Stimulated activated CD8-positive, alpha-beta memory T cell treated with anti-CD3 and anti-CD28 coated beads, Interleukin-4, amount 100 ng/mL, for 48 hours (primary cell): Measurements from ENCODE around the gene TNXB.
A peak's percentile ranks its signal among the peaks of the same experiment; 100 is the strongest.
"Not testable (repeated sequence)": the region's sequence is repeated elsewhere in the genome, so short reads cannot be mapped to it uniquely, and the experiment has no call there.

Source experiments
- DNase-seq: peaks from one replicate; pipeline ENCODE4 v3.0.0-alpha.2; 2020

Gene TNXB

DNA sequence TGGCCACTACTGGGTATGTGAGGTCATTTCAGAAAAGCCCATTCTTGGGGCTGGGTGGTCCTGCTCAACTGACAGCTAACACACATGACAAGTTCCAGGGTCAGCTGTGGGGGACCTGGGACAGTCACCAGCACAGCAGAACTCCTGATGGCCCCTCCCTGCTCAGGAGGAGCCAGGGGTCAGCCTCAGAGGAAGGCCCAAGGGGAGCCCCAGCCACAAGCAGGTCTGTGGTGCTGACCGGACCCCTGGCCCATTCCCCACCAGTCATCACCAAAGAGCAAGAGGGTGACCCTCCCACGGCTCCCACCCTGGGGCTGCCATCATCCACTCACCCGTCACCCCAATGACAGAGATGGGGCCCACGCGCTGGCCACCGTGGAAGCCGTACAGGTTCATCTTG, 52.9 kb downstream of the TNXB start:
- no peak for DNase-seq

DNA sequence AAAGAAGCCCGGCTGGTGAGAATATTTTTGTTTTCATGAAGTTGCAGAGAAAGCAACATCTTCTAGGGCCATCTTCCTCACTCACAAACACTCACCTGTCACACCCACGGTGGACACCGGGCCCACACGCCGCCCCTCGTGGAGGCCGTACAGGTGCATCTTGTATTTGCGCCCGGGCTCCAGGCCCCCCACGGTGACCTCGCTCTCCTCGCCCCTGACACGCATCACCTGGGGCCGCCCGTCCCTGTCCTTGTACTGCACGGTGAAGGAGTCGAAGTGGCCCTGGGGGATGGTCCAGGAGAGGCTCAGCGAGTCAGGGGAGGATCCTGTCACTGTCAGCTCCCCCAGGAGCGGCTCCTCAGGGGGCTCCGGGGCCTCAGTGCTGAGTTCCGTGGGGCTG, 53.4 kb downstream of the TNXB start:
- DNase-seq: not testable (repeated sequence)

DNA sequence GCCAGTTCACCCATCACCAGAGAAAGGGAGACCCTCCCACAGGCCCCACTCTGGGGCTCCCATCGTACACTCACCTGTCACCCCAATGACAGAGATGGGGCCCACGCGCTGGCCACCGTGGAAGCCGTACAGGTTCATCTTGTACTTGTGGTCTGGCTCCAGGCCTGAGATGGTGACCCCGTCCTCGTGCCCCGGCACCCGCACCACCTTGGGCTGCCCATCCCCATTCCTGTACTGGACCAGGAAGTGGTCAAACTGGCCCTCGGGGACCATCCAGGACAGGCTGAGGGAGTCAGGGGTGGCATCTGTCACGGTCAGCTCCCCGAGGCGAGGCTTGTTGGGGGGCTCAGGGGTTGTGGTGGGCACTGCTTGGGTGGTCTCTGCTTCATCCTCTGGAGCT, 55.8 kb downstream of the TNXB start:
- DNase-seq: not testable (repeated sequence)

DNA sequence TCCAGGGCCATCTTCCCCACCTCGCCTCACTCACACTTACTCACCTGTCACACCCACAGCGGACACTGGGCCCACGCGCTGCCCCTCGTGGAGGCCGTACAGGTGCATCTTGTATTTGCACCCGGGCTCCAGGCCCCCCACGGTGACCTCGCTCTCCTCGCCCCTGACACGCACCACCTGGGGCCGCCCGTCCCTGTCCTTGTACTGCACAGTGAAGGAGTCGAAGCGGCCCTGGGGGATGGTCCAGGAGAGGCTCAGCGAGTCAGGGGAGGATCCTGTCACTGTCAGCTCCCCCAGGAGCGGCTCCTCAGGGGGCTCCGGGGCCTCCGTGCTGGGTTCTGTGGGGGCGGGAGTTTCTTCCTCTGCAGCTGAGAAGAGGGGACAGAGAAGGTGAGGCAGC, 56.5 kb downstream of the TNXB start:
- not testable (repeated sequence) for DNase-seq

DNA sequence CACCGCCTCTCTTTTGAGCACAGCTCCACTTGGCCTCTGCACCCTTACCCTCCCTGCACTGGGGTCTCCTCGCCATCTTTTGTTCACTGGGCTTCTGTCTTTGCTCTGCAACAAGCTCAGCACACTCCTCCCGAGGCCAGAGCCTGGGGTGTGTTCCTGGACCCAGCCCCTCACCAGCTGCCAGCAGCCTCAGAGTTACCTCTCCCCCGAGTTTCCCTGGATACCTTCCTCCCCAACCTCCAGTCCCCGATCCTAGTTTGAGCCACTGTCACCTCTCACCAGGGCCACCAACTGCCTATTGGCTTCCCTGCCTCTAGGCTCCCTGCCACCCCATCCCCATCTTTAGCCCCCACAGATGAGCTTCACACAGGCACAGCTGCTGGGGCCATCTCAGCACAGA, 58.6 kb downstream of the TNXB start:
- DNase-seq: no peak

DNA sequence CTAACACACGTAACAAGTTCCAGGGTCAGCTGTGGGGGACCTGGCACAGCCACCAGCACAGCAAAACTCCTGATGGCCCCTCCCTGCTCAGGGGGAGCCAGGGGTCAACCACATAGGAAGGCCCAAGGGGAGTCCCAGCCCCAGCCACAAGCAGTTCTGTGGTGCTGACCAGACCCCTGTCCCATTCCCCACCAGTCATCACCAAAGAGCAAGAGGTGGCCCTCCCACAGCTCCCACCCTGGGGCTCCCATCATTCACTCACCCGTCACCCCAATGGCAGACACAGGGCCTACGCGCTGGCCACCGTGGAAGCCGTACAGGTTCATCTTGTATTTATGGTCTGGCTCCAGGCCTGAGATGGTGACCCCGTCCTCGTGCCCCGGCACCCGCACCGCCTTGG, 59.4 kb downstream of the TNXB start:
- DNase-seq: not testable (repeated sequence)

DNA sequence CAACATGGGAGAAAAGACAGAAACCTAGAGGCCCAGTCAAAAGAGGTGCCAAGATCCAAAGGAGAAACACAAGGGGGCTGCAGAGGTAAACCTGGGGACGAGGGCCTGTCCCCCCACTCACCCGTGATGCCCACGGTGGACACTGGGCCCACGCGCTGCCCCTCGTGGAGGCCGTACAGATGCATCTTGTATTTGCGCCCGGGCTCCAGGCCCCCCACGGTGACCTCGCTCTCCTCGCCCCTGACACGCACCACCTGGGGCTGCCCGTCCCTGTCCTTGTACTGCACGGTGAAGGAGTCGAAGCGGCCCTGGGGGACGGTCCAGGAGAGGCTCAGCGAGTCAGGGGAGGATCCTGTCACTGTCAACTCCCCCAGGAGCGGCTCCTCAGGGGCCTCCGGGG, 60.0 kb downstream of the TNXB start:
- DNase-seq: not testable (repeated sequence)

DNA sequence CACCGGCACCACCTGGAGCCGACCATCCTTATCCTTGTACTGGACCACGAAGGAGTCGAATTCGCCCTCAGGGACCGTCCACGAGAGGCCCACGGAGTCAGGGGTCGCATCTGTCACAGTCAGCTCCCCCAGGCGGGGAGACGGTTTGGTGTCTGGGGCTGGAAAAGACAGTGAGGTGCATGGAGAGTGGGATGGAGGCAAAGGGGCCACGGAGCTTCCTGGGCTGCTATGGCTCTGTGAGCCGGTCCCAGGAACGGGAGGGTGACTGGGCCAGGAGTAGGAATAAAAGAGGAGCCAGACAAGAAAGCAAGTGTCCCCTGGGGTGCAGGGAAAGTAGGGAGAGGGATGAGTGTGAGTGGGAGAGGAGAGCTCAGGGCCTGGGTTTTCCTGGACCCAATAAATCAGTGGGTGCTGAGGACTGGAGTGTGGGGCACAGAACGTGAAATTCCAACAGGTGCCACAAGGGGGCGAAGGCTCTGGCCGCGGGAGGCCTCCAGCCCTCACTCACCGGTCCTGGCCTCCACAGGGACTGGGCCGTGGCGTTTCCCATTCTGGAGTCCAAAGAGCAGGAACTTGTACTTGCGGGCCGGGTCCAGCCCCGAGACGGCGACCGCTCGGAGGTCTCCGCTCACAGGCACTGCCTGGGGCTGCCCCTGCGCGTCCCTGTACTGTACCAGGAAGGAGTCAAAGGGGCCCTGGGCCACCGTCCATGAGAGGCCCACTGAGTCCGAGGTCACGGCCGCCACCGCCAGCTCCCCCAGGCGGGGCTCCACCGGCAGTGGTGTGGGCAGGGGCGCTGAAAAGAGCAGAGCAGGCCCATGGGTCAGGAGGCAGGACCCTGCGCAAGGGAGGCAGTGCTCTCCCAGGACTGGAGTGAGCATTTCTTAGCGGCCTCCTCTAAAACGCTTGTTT, 61.0 kb downstream of the TNXB start:
- DNase-seq: peak; percentile 89

DNA sequence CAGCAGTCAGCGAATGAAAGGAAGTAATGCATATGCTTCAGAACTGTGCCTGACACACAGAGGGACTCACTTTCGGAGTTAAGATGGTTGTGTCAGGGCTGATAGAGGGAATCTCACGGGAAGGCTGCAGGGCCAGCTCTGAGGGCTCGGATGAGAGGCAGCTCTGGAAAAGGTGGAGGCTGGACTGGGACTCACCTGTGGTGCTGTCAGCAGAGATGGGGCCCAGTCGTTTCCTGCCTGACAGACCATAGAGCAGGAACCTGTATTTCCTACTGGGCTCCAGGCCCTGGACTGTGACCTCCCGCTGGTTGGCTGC, 61.6 kb downstream of the TNXB start:
- no peak for DNase-seq

DNA sequence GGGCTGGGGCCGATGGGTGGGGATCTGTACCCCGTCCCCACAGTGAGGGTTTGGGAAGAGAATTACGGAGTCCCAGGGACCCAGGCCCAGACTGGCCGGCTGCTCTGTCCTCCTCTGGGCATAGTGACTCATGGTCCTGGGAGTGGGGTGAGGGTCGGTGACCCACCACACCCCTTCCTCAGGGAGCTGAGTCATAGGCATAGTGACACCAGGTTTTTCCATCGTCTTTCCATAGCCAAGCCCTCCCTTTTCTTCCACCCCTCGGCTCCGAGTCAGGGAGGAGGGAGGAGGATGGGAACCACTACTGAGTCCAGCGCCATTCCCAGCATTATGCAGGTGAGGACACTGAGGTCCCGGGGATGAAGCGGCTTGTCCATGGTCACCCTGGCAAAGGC, 62.1 kb downstream of the TNXB start:
- no peak for DNase-seq

DNA sequence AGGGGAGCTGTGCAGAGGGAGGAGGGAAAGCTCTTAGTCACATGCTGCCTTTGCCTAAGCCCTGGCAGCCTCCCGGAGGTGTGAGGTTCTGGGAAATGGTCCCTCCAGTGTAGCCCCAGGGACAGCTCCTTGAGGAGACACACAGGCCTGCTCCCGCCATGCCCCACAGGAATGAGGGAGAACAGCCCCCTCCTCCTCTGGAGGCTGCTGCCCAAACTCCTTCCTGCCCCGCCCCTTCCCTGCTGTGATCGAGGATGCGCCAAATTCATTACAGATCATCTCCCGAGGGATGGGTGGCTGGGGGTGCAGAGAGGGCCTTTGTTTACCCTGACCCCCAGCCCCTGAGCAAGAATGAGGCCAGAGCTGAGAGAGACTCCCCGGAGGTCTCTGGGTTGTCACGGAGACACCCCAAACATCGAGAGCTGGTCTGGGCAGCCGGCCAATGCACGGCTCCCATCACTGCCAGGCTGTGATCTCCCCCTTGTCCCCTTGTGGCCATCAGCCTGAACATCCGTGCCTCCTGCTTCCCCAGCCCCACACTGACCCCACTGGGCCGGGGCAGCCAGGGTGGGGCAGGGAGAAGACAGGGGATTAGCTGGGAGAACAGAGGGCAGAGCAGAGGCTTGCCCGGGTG, 62.6 kb downstream of the TNXB start:
- DNase-seq: no peak

DNA sequence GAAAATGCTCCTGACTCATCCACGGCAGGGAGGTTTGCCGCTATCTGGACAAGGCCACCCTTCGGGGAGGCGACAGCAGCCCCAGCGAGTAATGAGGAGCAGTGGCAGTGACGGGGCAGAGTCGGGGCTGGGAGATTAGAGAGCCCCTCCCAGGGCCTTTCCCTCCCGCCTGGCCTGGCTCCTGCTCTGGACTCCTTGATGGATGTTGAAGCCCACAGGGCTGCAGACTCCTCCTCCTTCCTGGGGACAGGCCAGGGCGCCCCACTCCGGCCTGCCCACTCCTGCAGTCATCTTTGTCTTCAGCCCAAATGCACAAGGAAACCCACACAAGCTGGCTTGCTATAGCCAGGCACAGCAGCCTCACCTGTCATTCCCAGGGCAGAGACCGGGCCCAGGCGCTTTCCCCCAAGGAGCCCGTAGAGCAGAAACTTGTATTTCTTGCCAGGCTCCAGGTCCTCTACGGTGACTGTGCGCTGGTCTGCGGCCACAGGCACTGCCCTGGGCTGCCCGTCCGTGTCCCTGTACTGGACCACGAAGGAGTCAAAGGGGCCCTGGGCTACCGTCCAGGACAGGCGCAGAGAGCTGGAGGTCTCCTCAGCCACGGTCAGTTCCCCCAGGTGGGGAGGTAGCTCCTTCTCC, 63.2 kb downstream of the TNXB start:
- no peak for DNase-seq

DNA sequence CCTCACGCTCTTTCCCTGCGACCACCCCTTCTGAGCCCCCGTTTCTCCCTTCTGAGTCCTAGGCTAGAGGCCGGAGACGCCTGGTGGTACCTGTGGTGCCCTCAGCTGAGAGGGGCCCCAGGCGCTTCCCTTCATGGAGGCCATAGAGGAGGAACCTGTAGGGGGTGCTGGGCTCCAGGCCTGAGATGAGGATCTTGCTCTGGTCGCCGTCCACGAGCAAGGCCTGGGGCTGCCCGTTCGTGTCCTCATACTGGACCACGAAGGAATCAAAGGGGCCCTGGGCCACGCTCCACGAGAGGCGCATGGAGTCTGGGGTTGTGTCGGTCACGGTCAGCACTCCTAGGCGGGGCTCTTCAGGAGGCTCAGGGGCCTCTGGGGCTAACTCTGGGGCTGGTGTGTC, 64.2 kb downstream of the TNXB start:
- DNase-seq: not testable (repeated sequence)

DNA sequence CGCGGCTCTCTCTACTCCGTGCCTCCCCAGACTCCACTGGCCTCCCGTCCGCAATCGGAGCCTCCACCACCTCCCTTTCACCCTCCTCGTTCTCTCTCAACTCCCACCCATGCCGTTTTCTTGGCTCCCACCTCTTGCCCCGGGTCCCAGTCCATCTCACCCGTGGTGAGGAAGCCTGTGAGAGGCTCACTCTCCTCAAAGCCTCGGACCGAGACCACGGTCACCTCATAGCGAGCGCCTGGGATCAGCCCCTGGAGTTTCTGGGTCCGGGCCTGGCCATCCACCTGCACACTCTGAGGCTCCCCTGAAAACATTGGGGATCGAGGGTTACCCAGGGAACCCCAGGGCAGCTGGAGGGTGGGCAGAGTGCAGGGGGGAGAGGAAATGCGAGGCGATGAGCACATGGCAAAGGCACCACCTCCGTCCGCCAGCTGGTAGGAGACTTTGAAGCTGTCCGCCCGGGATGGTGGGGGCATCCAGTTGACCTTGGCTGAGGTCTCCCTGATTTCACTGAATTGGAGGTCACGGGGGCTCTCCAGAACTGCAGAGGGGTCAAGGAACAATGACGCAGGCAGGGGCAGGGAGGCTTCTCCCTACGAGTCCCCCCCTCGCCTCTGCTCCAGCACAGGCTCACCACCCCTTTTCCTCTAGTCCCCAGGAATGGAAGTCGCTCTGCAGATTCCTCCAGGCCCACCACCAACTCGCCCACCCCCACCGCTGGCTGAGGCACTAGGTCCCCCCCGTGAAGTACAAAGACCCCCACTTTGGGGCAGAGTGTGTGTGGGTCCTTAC, 65.4 kb downstream of the TNXB start:
- not testable (repeated sequence) for DNase-seq

DNA sequence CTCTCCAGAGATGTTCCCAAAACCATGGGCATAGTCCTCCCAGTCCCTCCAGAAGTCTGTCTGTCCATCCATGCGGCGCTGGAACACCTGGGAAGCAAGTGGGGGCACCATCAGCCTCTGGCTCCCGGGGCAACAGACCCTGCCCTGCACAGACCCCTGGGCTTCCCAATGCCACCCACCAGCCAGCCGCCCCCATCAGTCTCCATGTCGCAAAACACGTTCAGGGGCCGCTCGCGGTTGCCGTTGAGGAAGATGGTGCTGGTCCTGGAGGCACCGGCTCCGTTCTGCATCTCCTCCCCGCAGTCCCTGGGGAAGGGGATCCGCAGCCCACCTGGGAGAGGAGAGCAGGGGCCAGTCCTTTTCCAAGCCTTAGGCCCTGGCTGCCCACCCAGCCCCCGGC, 66.9 kb downstream of the TNXB start:
- DNase-seq: not testable (repeated sequence)

DNA sequence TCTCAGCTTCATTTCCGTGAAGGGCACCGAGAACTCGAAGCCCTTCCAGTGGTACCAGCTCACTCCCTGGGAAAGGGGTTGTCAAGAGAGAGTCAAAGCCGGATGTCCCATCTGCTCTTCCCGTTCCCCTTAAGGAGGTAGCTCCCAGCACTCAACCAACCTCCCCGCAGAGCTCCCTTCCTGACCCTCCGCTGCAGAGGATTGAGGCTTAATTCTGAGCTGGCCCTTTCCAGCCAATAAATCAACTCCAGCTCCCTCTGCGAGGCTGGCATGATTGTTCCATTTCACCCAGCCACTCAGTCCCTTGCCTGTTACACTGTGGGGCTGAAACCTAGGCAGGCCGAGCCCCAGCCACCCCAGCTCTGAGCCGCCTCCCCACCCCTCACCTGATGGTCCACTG, 67.8 kb downstream of the TNXB start:
- not testable (repeated sequence) for DNase-seq

DNA sequence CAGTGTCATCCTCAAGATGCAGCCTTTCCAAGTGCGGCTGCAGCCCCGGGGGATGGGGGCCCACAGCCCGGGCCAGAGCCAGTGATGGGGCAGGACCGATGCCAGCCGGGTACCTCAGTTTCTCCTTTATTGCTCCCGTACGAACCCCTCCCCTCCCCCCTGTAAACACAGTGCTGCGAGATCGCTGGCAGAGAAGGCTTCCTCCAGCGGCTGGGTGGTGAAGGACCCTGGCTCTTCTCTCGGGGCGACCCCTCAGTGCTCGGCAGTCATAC, 68.2 kb downstream of the TNXB start:
- DNase-seq: not testable (repeated sequence)

DNA sequence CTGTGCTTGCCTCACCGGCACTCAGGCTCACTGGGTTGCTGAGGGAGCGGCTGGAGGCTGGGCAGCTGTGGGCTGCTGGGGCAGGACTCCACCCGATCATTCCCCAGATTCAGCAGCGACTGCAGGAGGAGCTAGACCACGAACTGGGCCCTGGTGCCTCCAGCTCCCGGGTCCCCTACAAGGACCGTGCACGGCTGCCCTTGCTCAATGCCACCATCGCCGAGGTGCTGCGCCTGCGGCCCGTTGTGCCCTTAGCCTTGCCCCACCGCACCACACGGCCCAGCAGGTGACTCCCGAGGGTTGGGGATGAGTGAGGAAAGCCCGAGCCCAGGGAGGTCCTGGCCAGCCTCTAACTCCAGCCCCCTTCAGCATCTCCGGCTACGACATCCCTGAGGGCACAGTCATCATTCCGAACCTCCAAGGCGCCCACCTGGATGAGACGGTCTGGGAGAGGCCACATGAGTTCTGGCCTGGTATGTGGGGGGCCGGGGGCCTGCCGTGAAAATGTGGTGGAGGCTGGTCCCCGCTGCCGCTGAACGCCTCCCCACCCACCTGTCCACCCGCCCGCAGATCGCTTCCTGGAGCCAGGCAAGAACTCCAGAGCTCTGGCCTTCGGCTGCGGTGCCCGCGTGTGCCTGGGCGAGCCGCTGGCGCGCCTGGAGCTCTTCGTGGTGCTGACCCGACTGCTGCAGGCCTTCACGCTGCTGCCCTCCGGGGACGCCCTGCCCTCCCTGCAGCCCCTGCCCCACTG, 68.7 kb downstream of the TNXB start:
- DNase-seq: not testable (repeated sequence)

DNA sequence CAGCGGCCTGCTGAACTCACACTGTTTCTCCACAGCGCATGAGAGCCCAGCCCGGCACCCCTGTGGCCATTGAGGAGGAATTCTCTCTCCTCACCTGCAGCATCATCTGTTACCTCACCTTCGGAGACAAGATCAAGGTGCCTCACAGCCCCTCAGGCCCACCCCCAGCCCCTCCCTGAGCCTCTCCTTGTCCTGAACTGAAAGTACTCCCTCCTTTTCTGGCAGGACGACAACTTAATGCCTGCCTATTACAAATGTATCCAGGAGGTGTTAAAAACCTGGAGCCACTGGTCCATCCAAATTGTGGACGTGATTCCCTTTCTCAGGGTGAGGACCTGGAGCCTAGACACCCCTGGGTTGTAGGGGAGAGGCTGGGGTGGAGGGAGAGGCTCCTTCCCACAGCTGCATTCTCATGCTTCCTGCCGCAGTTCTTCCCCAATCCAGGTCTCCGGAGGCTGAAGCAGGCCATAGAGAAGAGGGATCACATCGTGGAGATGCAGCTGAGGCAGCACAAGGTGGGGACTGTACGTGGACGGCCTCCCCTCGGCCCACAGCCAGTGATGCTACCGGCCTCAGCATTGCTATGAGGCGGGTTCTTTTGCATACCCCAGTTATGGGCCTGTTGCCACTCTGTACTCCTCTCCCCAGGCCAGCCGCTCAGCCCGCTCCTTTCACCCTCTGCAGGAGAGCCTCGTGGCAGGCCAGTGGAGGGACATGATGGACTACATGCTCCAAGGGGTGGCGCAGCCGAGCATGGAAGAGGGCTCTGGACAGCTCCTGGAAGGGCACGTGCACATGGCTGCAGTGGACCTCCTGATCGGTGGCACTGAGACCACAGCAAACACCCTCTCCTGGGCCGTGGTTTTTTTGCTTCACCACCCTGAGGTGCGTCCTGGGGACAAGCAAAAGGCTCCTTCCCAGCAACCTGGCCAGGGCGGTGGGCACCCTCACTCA, 69.5 kb downstream of the TNXB start:
- DNase-seq: not testable (repeated sequence)

DNA sequence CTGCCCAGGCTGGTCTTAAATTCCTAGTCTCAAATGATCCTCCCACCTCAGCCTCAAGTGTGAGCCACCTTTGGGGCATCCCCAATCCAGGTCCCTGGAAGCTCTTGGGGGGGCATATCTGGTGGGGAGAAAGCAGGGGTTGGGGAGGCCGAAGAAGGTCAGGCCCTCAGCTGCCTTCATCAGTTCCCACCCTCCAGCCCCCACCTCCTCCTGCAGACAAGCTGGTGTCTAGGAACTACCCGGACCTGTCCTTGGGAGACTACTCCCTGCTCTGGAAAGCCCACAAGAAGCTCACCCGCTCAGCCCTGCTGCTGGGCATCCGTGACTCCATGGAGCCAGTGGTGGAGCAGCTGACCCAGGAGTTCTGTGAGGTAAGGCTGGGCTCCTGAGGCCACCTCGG, 70.3 kb downstream of the TNXB start:
- DNase-seq: not testable (repeated sequence)
